ENCODE measurements around the gene IGF2BP2. TPM values are rescaled to one million over a fixed set of nuclear protein-coding genes. Genes with fewer than 3 reads are reported as not detected.

IGF2BP2 gene
- polyA plus RNA-seq (2012; ENCODE audit: low read depth, missing spikeins), result 0.06 TPM

DNA sequence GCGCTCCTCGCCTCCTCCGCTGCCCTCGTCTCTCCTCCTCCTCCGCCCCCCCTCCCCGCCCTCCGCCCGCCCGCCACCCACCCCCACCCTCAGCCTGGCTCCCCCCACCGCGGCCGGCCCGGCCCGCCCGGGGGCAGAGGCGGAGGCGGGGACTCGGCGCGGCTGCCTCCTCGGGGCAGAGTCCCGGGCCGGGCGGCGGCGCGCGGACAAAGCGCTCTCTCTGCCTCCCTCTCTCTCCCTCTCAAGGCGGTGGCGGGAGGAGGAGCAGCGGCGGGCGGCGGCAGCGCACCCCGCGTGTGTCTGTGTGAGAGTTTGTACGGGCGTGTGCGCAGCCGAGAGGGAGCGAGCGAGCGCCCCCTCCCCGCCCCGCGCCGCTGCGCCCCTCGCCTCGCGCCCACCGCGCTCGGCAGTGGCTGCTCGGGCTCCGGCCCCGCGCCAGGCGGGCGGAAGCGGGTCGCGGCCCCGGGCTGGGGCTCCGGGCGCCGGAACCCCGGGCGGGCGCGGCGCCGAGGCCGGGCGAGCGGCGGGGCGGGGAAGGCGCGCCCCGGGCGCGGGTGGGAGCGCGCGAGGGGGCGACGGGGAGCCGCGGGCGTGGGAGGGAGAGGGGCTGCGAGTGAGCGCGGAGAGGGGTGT lies at the start of gene IGF2BP2:
Gene IGF2BP2 (minus strand): TSS at position 37 of the 633 bp plus-strand sequence. CDS start 82 bp downstream, outside the sequence.
- DNase-seq (ENCODE audit: insufficient read length, low spot score) (peak; percentile 57), FAIRE-seq (no peak)
- TF ChIP-seq POU2F2 (IDR thresholded peaks at IDR 0.05; ENCODE audit: low read depth, low read length), result no peak

DNA sequence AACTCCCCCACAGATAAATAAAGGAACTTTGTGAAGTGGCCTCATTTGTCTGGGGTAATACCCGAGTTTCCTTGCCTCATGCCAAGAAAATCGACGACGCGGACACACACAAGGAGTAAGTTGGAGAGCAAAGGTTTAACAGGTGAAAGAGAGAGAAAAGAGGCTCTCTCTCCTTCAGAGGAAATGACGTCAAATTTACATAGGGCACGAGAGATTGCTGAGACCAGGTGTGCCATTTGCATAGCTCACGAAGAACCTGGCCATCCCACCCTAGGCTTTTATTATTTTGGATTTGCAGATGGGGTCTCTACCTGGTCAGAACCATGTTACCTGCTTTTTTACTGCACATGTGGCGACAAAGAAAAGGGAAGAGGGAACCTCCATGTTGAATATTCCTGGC lies 49.3 kb upstream of the IGF2BP2 start:
- TF ChIP-seq TAF1 (IDR thresholded peaks at IDR 0.05; ENCODE audit: low read depth, low read length), result no peak
- TF ChIP-seq POLR2AphosphoS5 (IDR thresholded peaks at IDR 0.05; ENCODE audit: low read depth, low read length), result no peak
- TF ChIP-seq POU2F2 (IDR thresholded peaks at IDR 0.05; ENCODE audit: low read depth, low read length), result no peak
- no peak for TF ChIP-seq SPI1 (IDR thresholded peaks at IDR 0.05; ENCODE audit: low read depth, low read length)
- no peak for FAIRE-seq
- no peak for DNase-seq (ENCODE audit: insufficient read length, low spot score)

DNA sequence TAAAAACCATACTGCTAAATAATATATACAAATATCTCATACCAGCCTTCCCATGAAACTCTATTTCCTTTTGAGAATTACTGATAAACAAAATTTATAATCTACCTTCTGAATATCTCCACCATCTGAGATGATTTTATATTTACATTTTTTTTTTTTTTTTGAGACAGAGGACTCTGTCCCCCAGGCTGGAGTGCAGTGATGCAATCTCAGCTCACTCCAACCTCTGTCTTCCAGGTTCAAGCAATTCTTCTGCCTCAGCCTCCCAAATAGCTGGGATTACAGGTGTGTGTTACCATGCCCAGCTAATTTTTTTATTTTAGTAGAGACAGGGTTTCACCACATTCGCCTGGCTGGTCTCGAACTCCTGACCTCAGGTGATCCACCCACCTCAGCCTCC lies 42.8 kb upstream of the IGF2BP2 start:
- FAIRE-seq (no peak), DNase-seq (ENCODE audit: insufficient read length, low spot score) (no peak)
- TF ChIP-seq POLR2AphosphoS5 (IDR thresholded peaks at IDR 0.05; ENCODE audit: low read depth, low read length) (no peak), TAF1 (IDR thresholded peaks at IDR 0.05; ENCODE audit: low read depth, low read length) (no peak), POU2F2 (IDR thresholded peaks at IDR 0.05; ENCODE audit: low read depth, low read length) (no peak), SPI1 (IDR thresholded peaks at IDR 0.05; ENCODE audit: low read depth, low read length) (no peak), PAX5 (IDR thresholded peaks at IDR 0.05; ENCODE audit: insufficient read depth, low read length, severe bottlenecking) (no peak)

DNA sequence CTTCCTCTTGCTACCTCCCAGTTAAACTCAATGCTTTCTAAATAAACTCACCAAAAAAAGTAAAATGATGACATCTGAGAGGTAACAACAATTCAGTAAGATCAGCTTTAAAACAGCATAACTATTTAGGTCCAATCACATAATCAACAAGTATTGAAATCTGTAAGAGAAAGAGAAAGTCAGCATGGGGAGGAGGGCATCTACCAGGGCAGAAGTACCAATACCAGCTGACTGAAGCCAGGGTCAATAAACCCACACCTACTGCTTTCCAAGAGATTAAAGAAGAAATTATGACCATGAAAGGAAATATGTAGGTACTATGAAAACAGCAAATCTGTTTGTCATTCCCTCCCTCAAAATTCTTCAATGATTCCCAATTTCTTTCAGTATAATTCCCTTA lies 42.2 kb upstream of the IGF2BP2 start:
- TF ChIP-seq POLR2AphosphoS5 (IDR thresholded peaks at IDR 0.05; ENCODE audit: low read depth, low read length) (no peak), TAF1 (IDR thresholded peaks at IDR 0.05; ENCODE audit: low read depth, low read length) (no peak), POU2F2 (IDR thresholded peaks at IDR 0.05; ENCODE audit: low read depth, low read length) (no peak), POLR2A (IDR thresholded peaks at IDR 0.05; ENCODE audit: low read depth, low read length) (no peak), SPI1 (IDR thresholded peaks at IDR 0.05; ENCODE audit: low read depth, low read length) (no peak), PAX5 (IDR thresholded peaks at IDR 0.05; ENCODE audit: insufficient read depth, low read length, severe bottlenecking) (no peak)
- DNase-seq (ENCODE audit: insufficient read length, low spot score) (no peak), FAIRE-seq (no peak)

DNA sequence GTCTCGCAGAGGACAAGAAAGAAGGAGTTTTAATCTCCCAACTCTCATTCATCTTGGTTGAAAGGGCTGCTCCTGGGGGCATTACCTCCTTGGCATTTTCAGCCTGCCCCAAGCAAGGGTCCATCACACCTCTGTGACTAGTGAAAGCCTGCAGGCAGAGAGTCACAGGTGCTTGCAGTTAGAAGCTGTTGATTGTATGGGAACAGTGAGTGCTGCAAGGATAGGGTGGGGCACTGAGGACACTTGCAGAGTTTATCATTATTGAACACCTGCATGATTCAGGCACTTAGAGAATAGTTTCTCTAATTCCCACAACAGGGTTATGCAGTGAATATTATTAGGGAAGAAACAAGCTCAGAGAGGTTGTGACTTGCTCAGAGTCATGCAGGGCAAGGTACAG lies 41.7 kb upstream of the IGF2BP2 start:
- DNase-seq (ENCODE audit: insufficient read length, low spot score) (no peak), FAIRE-seq (no peak)
- no peak for TF ChIP-seq POU2F2 (IDR thresholded peaks at IDR 0.05; ENCODE audit: low read depth, low read length)
- no peak for TF ChIP-seq POLR2A (IDR thresholded peaks at IDR 0.05; ENCODE audit: low read depth, low read length)
- TF ChIP-seq SPI1 (IDR thresholded peaks at IDR 0.05; ENCODE audit: low read depth, low read length), result no peak
- no peak for TF ChIP-seq PAX5 (IDR thresholded peaks at IDR 0.05; ENCODE audit: insufficient read depth, low read length, severe bottlenecking)
- TF ChIP-seq POLR2AphosphoS5 (IDR thresholded peaks at IDR 0.05; ENCODE audit: low read depth, low read length), result no peak

DNA sequence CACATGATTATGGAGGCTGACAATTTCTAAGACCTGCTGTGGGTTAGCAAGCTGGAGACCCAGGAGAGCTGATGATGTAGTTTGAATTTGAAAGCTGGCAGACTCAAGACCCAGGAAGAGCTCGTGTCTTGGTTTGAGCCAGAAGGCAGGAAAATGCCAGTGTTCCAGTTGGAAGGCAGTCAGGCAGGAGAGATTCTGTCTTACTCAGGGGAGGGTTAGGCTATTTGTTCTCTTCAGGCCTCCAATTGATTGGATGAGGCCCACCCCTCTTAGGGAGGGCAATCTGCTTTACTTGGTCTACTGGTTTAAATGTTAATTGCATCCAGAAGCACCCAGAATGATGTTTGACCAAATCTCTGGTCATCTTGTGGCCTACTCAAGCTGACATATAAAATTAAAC lies 40.4 kb upstream of the IGF2BP2 start:
- DNase-seq (ENCODE audit: insufficient read length, low spot score) (no peak), FAIRE-seq (no peak)
- TF ChIP-seq TAF1 (IDR thresholded peaks at IDR 0.05; ENCODE audit: low read depth, low read length), result no peak
- no peak for TF ChIP-seq POU2F2 (IDR thresholded peaks at IDR 0.05; ENCODE audit: low read depth, low read length)
- TF ChIP-seq POLR2A (IDR thresholded peaks at IDR 0.05; ENCODE audit: low read depth, low read length), result no peak
- no peak for TF ChIP-seq PAX5 (IDR thresholded peaks at IDR 0.05; ENCODE audit: insufficient read depth, low read length, severe bottlenecking)

DNA sequence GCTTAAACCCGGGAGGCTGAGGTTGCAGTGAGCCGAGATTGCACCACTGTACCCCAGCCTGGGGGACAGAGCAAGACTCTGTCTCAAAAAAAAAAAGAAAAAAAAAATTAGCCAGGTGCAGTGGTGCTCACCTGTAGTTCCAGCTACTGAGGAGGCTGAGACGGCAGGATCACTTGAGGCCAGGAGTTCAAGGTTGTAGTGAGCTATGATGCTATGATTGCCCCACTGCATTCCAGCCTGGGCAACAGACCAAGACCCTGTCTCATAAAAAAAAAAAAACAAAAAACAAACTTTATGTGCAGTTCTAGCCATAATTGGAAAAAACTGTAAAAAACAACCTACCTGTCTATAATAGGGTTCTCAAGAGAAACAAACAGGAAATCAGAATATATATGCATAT lies 39.9 kb upstream of the IGF2BP2 start:
- FAIRE-seq (no peak), DNase-seq (ENCODE audit: insufficient read length, low spot score) (no peak)
- TF ChIP-seq POLR2A (IDR thresholded peaks at IDR 0.05; ENCODE audit: low read depth, low read length) (no peak), POU2F2 (IDR thresholded peaks at IDR 0.05; ENCODE audit: low read depth, low read length) (no peak), POLR2AphosphoS5 (IDR thresholded peaks at IDR 0.05; ENCODE audit: low read depth, low read length) (no peak), PAX5 (IDR thresholded peaks at IDR 0.05; ENCODE audit: insufficient read depth, low read length, severe bottlenecking) (no peak), TAF1 (IDR thresholded peaks at IDR 0.05; ENCODE audit: low read depth, low read length) (no peak), SPI1 (IDR thresholded peaks at IDR 0.05; ENCODE audit: low read depth, low read length) (no peak)

DNA sequence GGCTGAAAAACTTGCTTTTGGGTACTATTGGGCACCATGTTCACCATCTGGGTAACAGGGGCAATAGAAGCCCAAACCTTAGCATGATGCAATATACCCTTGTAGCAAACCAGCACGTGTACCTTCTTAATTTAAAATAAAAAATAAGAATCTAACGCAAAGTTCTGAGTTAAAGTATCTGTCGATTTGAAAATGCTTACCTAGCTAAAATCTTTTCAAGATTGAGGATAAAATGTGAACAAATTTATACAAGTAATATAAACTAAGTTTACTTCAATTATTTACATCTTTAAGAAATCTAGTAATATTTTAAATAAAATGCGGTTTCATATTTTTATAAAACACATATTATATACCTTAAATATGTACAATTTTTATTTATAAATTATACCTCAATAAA lies 38.1 kb upstream of the IGF2BP2 start:
- DNase-seq (ENCODE audit: insufficient read length, low spot score) (no peak), FAIRE-seq (no peak)
- no peak for TF ChIP-seq TAF1 (IDR thresholded peaks at IDR 0.05; ENCODE audit: low read depth, low read length)
- no peak for TF ChIP-seq POLR2AphosphoS5 (IDR thresholded peaks at IDR 0.05; ENCODE audit: low read depth, low read length)
- no peak for TF ChIP-seq POLR2A (IDR thresholded peaks at IDR 0.05; ENCODE audit: low read depth, low read length)
- no peak for TF ChIP-seq POU2F2 (IDR thresholded peaks at IDR 0.05; ENCODE audit: low read depth, low read length)
- no peak for TF ChIP-seq SPI1 (IDR thresholded peaks at IDR 0.05; ENCODE audit: low read depth, low read length)
- no peak for TF ChIP-seq PAX5 (IDR thresholded peaks at IDR 0.05; ENCODE audit: insufficient read depth, low read length, severe bottlenecking)

DNA sequence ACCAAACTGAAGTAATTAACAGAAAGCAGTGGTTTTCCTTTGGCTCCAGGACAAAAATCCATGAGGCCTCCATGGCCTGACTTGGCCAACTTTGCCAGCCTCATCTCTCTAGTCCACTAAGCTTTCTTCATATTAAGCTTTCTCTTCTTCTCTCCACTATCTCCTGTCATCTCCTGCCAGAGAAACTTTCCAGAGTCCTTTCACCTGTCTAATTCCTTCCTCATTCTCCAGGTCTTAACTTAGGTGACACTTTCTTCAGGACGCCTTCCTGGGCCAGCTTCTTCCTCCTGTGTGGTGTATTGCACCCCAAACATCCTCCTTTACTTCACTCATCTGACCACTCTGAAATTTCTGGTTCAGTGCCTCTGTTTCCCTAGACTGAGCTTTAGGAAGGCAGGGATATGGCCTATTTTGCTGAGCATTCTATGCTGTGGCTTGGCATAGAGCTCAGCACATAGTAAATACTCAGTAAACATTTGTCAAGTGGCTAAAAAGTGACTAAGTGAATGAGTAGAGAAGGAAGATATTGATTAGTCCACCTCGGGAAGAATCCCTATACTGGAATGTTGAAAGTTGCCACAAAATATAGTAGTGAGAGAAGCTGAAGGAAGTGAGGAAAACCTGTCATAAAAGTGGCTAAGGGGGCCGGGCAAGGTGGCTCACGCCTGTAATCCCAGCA lies 34.6 kb upstream of the IGF2BP2 start:
- TF ChIP-seq PAX5 (IDR thresholded peaks at IDR 0.05; ENCODE audit: insufficient read depth, low read length, severe bottlenecking), result no peak
- TF ChIP-seq POLR2AphosphoS5 (IDR thresholded peaks at IDR 0.05; ENCODE audit: low read depth, low read length), result no peak
- TF ChIP-seq TAF1 (IDR thresholded peaks at IDR 0.05; ENCODE audit: low read depth, low read length), result no peak
- no peak for TF ChIP-seq POLR2A (IDR thresholded peaks at IDR 0.05; ENCODE audit: low read depth, low read length)
- TF ChIP-seq POU2F2 (IDR thresholded peaks at IDR 0.05; ENCODE audit: low read depth, low read length), result no peak
- no peak for TF ChIP-seq SPI1 (IDR thresholded peaks at IDR 0.05; ENCODE audit: low read depth, low read length)
- FAIRE-seq (no peak), DNase-seq (ENCODE audit: insufficient read length, low spot score) (no peak)

All from GM12891 (cell line).